Measurements from ENCODE around the gene ARSG.

Gene ARSG

DNA sequence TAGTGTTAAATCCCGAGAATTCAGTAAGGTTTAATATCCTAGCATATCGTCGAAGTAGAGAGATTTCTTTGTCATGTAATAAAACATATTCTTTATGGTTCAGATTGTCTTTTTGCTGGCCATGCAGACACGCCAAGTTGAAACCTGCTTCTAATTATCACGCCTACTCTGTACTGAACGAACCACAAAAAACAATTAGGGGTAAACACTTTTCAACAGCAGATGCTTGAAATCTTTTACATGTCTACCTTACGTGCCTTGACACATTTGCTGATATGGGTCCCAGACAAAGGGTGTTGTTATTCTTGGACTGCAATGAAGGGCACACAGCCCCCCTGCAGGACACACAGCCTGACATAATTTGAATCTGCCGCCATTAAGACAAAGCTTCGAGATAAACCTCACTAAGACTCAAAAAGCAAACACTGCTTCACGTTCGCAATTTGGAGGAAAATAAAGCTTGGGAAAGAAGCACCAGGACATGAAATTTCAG is 152.7 kb downstream of the ARSG start:
- H3F3A ChIP-seq (ENCODE audit: insufficient read depth, low read length) = no peaks in the 10 kb centered on the region
- H3K27ac ChIP-seq (ENCODE audit: low read depth, low read length, poor library complexity, severe bottlenecking) = no peak overlapping the region
- no peak overlapping the region for H3K4me3 ChIP-seq (ENCODE audit: low read depth, low read length, poor library complexity, severe bottlenecking)
- H3K9me3 ChIP-seq (ENCODE audit: low read length) = no peaks in the 10 kb centered on the region
- H3K79me2 ChIP-seq (ENCODE audit: insufficient read depth, low read length) = no peaks in the 10 kb centered on the region
- no peaks in the 10 kb centered on the region for H3K27me3 ChIP-seq (ENCODE audit: insufficient read depth, low read length)
- no peak overlapping the region for H3K4me2 ChIP-seq (ENCODE audit: low read length)
- H2AFZ ChIP-seq (ENCODE audit: low read length) = no peak overlapping the region
- H3K36me3 ChIP-seq (ENCODE audit: insufficient read depth, low read length) = peaks cover 25% of the 10 kb centered on the region; the same call in 1 of the 2 replicates
- H3K4me1 ChIP-seq (ENCODE audit: insufficient read depth, low read length, severe bottlenecking) = peaks cover 35% of the 10 kb centered on the region
- H4K20me1 ChIP-seq (ENCODE audit: insufficient read depth, low read length) = no peaks in the 10 kb centered on the region
- no peaks in the 10 kb centered on the region for H3K9me2 ChIP-seq (ENCODE audit: low read depth, low read length)
- TF ChIP-seq, protein P1, sequence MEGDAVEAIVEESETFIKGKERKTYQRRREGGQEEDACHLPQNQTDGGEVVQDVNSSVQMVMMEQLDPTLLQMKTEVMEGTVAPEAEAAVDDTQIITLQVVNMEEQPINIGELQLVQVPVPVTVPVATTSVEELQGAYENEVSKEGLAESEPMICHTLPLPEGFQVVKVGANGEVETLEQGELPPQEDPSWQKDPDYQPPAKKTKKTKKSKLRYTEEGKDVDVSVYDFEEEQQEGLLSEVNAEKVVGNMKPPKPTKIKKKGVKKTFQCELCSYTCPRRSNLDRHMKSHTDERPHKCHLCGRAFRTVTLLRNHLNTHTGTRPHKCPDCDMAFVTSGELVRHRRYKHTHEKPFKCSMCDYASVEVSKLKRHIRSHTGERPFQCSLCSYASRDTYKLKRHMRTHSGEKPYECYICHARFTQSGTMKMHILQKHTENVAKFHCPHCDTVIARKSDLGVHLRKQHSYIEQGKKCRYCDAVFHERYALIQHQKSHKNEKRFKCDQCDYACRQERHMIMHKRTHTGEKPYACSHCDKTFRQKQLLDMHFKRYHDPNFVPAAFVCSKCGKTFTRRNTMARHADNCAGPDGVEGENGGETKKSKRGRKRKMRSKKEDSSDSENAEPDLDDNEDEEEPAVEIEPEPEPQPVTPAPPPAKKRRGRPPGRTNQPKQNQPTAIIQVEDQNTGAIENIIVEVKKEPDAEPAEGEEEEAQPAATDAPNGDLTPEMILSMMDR (IDR thresholded peaks at IDR 0.05; ENCODE audit: low read length) = no peak
- TF ChIP-seq EZH2 (IDR thresholded peaks at IDR 0.05; ENCODE audit: borderline replicate concordance, low read length) = no peak
- no peak overlapping the region for H3K9ac ChIP-seq (ENCODE audit: low read length)

DNA sequence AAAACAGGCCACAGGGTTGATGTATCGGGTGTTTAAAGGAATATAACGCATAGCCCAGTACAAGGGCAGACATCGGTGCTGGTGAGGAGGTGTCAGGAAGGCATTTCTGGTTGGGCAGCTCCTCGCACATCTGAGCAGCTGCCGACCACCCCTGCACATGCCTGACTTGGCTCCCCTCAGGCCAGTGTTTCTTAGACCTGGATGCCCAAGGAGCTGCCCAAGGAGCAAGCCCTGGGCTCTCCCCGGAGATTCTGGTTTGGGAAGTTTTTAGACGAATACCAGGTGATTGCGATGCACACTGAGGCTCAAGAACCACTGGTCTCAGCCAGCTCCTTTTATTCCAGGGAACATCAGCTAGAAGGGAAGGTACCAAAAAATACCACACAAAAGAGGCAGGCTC is 154.4 kb downstream of the ARSG start:
- Histone ChIP-seq H2AFZ (ENCODE audit: low read length) (no peak overlapping the region), H3K4me1 (ENCODE audit: insufficient read depth, low read length, severe bottlenecking) (peaks cover 19% of the 10 kb centered on the region), H3K4me3 (ENCODE audit: low read depth, low read length, poor library complexity, severe bottlenecking) (no peak overlapping the region), H3K27me3 (ENCODE audit: insufficient read depth, low read length) (no peaks in the 10 kb centered on the region), H4K20me1 (ENCODE audit: insufficient read depth, low read length) (no peaks in the 10 kb centered on the region), H3K9ac (ENCODE audit: low read length) (no peak overlapping the region), H3K36me3 (ENCODE audit: insufficient read depth, low read length) (peaks cover 41% of the 10 kb centered on the region), H3K27ac (ENCODE audit: low read depth, low read length, poor library complexity, severe bottlenecking) (no peak overlapping the region), H3K9me2 (ENCODE audit: low read depth, low read length) (no peaks in the 10 kb centered on the region), H3F3A (ENCODE audit: insufficient read depth, low read length) (no peaks in the 10 kb centered on the region), H3K4me2 (ENCODE audit: low read length) (no peak overlapping the region), H3K9me3 (ENCODE audit: low read length) (no peaks in the 10 kb centered on the region), H3K79me2 (ENCODE audit: insufficient read depth, low read length) (no peaks in the 10 kb centered on the region)
- no peak for TF ChIP-seq EZH2 (IDR thresholded peaks at IDR 0.05; ENCODE audit: borderline replicate concordance, low read length)
- TF ChIP-seq, protein P1 (IDR thresholded peaks at IDR 0.05; ENCODE audit: low read length) = no peak

DNA sequence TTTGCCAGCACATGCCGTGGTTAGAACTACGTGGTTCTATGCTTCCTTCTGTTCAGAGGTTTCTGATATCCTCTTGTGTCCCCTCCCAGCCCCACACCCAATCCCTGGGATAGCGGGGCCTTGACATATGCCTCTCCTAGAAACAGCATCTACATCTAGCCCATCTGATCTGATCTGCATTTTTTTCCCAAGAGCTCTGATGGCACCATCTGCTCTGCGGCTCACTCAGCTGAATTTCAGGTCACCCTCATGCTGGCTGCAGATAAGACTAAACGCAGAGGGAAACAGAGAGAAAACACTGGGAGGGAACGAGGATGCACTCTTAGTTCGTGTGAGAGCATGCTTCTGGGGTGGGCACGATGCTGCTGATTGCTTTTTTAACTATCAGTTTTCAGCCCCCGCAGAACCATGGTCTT is 155.3 kb downstream of the ARSG start:
- H4K20me1 ChIP-seq (ENCODE audit: insufficient read depth, low read length) = no peaks in the 10 kb centered on the region
- no peak overlapping the region for H3K4me3 ChIP-seq (ENCODE audit: low read depth, low read length, poor library complexity, severe bottlenecking)
- H3K27me3 ChIP-seq (ENCODE audit: insufficient read depth, low read length) = no peaks in the 10 kb centered on the region
- no peak overlapping the region for H2AFZ ChIP-seq (ENCODE audit: low read length)
- peaks cover 9% of the 10 kb centered on the region for H3K4me1 ChIP-seq (ENCODE audit: insufficient read depth, low read length, severe bottlenecking)
- H3K79me2 ChIP-seq (ENCODE audit: insufficient read depth, low read length) = no peaks in the 10 kb centered on the region
- no peak overlapping the region for H3K27ac ChIP-seq (ENCODE audit: low read depth, low read length, poor library complexity, severe bottlenecking)
- peaks cover 44% of the 10 kb centered on the region for H3K36me3 ChIP-seq (ENCODE audit: insufficient read depth, low read length)
- no peaks in the 10 kb centered on the region for H3F3A ChIP-seq (ENCODE audit: insufficient read depth, low read length)
- H3K4me2 ChIP-seq (ENCODE audit: low read length) = no peak overlapping the region
- H3K9ac ChIP-seq (ENCODE audit: low read length) = no peak overlapping the region
- no peaks in the 10 kb centered on the region for H3K9me3 ChIP-seq (ENCODE audit: low read length)
- TF ChIP-seq, protein P1 (IDR thresholded peaks at IDR 0.05; ENCODE audit: low read length) = no peak
- TF ChIP-seq EZH2 (IDR thresholded peaks at IDR 0.05; ENCODE audit: borderline replicate concordance, low read length) = no peak
- H3K9me2 ChIP-seq (ENCODE audit: low read depth, low read length) = no peaks in the 10 kb centered on the region

All from OCI-LY1 (cell line).